Heart right ventricle (tissue), 16 donors: ENCODE data around the gene IQUB. TPM values are rescaled to one million over a fixed set of nuclear protein-coding genes. Genes with fewer than 3 reads are reported as not detected.

ENCODE experiments used
- ATAC-seq, 8 donors: fragments of 200-7000 bp; cut with Tn5 transposase; one replicate each; pipeline ENCODE4 v1.9.1; 2020; ENCODE audit warnings: mild to moderate bottlenecking in 8 of 8, moderate library complexity in 8 of 8, moderate number of reproducible peaks in 1 of 8
- DNase-seq, 2 donors: peaks; one replicate each; pipeline ENCODE4 v3.0.0-alpha.2; 2020
- H3K27ac ChIP-seq, 10 donors: fragments of 200-600 bp; sonication (generic) in 2 of 10; one replicate each; pipeline versions ENCODE4 v1.5.0 to v1.8.0; 2020 to 2022; ENCODE audit warnings: mild to moderate bottlenecking in 3 of 10
- H3K27me3 ChIP-seq, 7 donors: fragments of 200-600 bp; one replicate each; pipeline ENCODE4 v1.8.0; 2021 to 2022; ENCODE audit warnings: mild to moderate bottlenecking in 2 of 7
- H3K36me3 ChIP-seq, 9 donors: fragments of 200-600 bp; sonication (generic) in 1 of 9; one replicate each; pipeline versions ENCODE4 v1.5.0 to v1.8.0; 2020 to 2022; ENCODE audit warnings: mild to moderate bottlenecking in 2 of 9
- H3K4me1 ChIP-seq, 9 donors: fragments of 200-600 bp; sonication (generic) in 1 of 9; one replicate each; pipeline versions ENCODE4 v1.5.0 to v1.8.0; 2020 to 2022; ENCODE audit warnings: mild to moderate bottlenecking in 4 of 9
- H3K4me3 ChIP-seq, 10 donors: fragments of 200-600 bp; sonication (generic) in 2 of 10; one replicate each; pipeline versions ENCODE4 v1.5.0 to v1.8.0; 2020 to 2022; ENCODE audit warnings: mild to moderate bottlenecking in 7 of 10, moderate library complexity in 2 of 10
- H3K9me3 ChIP-seq, 11 donors: fragments of 200-600 bp in 10 of 11; sonication (generic) in 2 of 11; one replicate each; pipeline versions ENCODE4 v1.5.0 to v1.8.0; 2013 to 2022; ENCODE audit warnings: mild to moderate bottlenecking in 2 of 11, control low read depth in 1 of 11, moderate library complexity in 1 of 11
- CTCF ChIP-seq, 9 donors: fragments of 200-600 bp; sonication (generic) in 2 of 9; IDR thresholded peaks; one replicate each; pipeline versions ENCODE4 v1.5.0 to v1.8.0; 2021 to 2022; ENCODE audit warnings: antibody characterized with exemption in 9 of 9, mild to moderate bottlenecking in 5 of 9, moderate library complexity in 1 of 9
- WGBS, 2 donors: extraction: QIAGEN DNeasy Blood & Tissue Kit; methylation state at CpG; one replicate each; pipeline ENCODE4 v1.1.7; 2013; ENCODE audit warnings: inconsistent platforms in 1 of 2; 5-methylcytosine and 5-hydroxymethylcytosine counted together
- intact Hi-C, 10 donors: fragments of 100-400 bp; cut with DNase I; formaldehyde crosslinking; loops; one replicate each; pipeline versions ENCODE4 v1.11.1 to v1.14.2; 2022
- polyA plus RNA-seq, 2 donors: library from polyadenylated mRNA; stranded (reverse); fragments of 200-250 nt; gene quantifications; one replicate each; pipeline ENCODE4 v1.2.3, GENCODE V29; 2013
- total RNA-seq, 10 donors: library from RNA; stranded (reverse); fragmentation: NEBNext Ultra II Directional in 3 of 10; extraction: Animal tissue kit (Norgen Biotek cat#: 25700) in 3 of 10; gene quantifications; one replicate each; pipeline versions ENCODE4 v1.2.1 to v1.2.4, GENCODE V29; 2021 to 2023
- donor health status: Arrhythmogenic right ventricular cardiomyopathy.
- donor health status: ischemic (EF 13 %, LVEDD 7.1; RV severe dilation, severe dysfunction).
- donor health status: healthy with polysubstance abuse.
- donor health status: DM: no; HTN: yes; CAD: no.
- donor health status: DM: no; HTN: no; CAD: no.
- donor health status: ischemic (EF 25% LVEDD 6.9; RV normal size, moderate dysfunction).
- donor health status: ischemic (EF 25% LVEDD 5.7; RV mildly dilated, moderate dysfunction).
- donor health status: healthy.
- donor health status: DM: yes; HTN: yes; CAD: no.
- donor health status: Ischemic cardiomyopathy.
- donor health status: ischemic (EF 35%, LVEDD 5.7; RV mildly dilated, moderate dysfunction).
- donor health status: nonischemic (EF 11% LVEDD 7.7; RV severe dilation, severe dysfunction).
- donor health status: DM: yes; HTN: yes; CAD: no.
- donor health status: PGD.
- donor health status: ischemic (EF 29% LVEDD 5.4; RV normal size, mild dysfunction).
- donor health status: nonischemic (EF 23%, LVEDD 6.1; RV moderate dilation, normal function).

The IQUB gene
- total and polyA plus RNA-seq, 12 donors, result 0.13 to 0.83 (median 0.51) TPM

- DNase-seq (no peak), ATAC-seq (no peak)
- WGBS, 2 donors, result 77 to 78% methylated on average over 4 of the region's 4 CpGs
- no peaks in the 10 kb centered on the region for H3K4me1 ChIP-seq
- no peaks in the 10 kb centered on the region for H3K27me3 ChIP-seq
- H3K4me3 ChIP-seq, result no peak overlapping the region
- H3K27ac ChIP-seq, result no peak overlapping the region
- H3K9me3 ChIP-seq, result no peaks in the 10 kb centered on the region
- intact Hi-C loops, result no loop called here
- H3K36me3 ChIP-seq, result no peaks in the 10 kb centered on the region
- no peak for TF ChIP-seq CTCF (IDR thresholded peaks at IDR 0.05)
These were observed 99.2 kb downstream of the IQUB start for GRCh38 chr7:123435080-123435700.

GRCh38 chr7:123433665-123434064 is 100.7 kb downstream of the IQUB start:
- DNase-seq (no peak), ATAC-seq (no peak)
- peaks cover 0 to 5% (median 0%) of the 10 kb centered on the region in 11 donors for H3K9me3 ChIP-seq
- no peak for TF ChIP-seq CTCF (IDR thresholded peaks at IDR 0.05)
- intact Hi-C loops, result no loop called here
- no peaks in the 10 kb centered on the region for H3K4me1 ChIP-seq
- no peaks in the 10 kb centered on the region for H3K36me3 ChIP-seq
- no peak overlapping the region for H3K27ac ChIP-seq
- H3K4me3 ChIP-seq, result no peak overlapping the region
- H3K27me3 ChIP-seq, result no peaks in the 10 kb centered on the region

- Histone ChIP-seq H3K4me3 (no peak overlapping the region), H3K27ac (no peak overlapping the region), H3K36me3 (no peaks in the 10 kb centered on the region), H3K9me3 (peaks cover 0 to 8% (median 0%) of the 10 kb centered on the region in 11 donors), H3K27me3 (no peaks in the 10 kb centered on the region), H3K4me1 (no peaks in the 10 kb centered on the region)
- no peak for TF ChIP-seq CTCF (IDR thresholded peaks at IDR 0.05)
- no peak for DNase-seq
- 83 to 88% methylated on average over 2 of the region's 2 CpGs for WGBS, 2 donors
- no peak for ATAC-seq
- intact Hi-C loops, result no loop called here
These were observed 101.8 kb downstream of the IQUB start for GRCh38 chr7:123432601-123433000.

GRCh38 chr7:123431075-123431614 is 103.2 kb downstream of the IQUB start:
- Histone ChIP-seq H3K36me3 (no peaks in the 10 kb centered on the region), H3K27me3 (no peaks in the 10 kb centered on the region), H3K27ac (no peak overlapping the region), H3K9me3 (peaks cover 0 to 9% (median 0%) of the 10 kb centered on the region in 11 donors), H3K4me1 (no peaks in the 10 kb centered on the region), H3K4me3 (no peak overlapping the region)
- ATAC-seq, result no peak
- DNase-seq, result no peak
- TF ChIP-seq CTCF (IDR thresholded peaks at IDR 0.05), result no peak
- WGBS, 2 donors, result 88 to 91% methylated on average over 5 of the region's 5 CpGs
- intact Hi-C loops, result no loop called here
